Stimulated activated CD8-positive, alpha-beta memory T cell treated with anti-CD3 and anti-CD28 coated beads, Interleukin-2, amount 100 ng/mL, for 1 hour (primary cell): ENCODE data around the gene ZNF385C.

ENCODE experiments used
- DNase-seq, 2 donors: peaks; one replicate each; pipeline ENCODE4 v3.0.0-alpha.2; 2020; ENCODE audit warnings: low read depth in 2 of 2

ZNF385C gene

GRCh38 chr17:42077755-42078154 lies 20.5 kb downstream of the ZNF385C start:
- no peak for DNase-seq

- DNase-seq = no peak
Observed at GRCh38 chr17:42076797-42077559, 21.3 kb downstream of the ZNF385C start.

GRCh38 chr17:42075789-42076188 lies 22.5 kb downstream of the ZNF385C start:
- no peak for DNase-seq

GRCh38 chr17:42072323-42073187 lies 25.7 kb downstream of the ZNF385C start:
- DNase-seq = no peak

- DNase-seq = no peak
Observed at GRCh38 chr17:42071810-42072209, 26.5 kb downstream of the ZNF385C start.

GRCh38 chr17:42068979-42069378 lies 29.3 kb downstream of the ZNF385C start:
- DNase-seq = no peak

GRCh38 chr17:42067371-42068091 lies 30.7 kb downstream of the ZNF385C start:
- DNase-seq = peak in 1 of 2 donors; percentile 40

GRCh38 chr17:42065201-42065600 lies 33.1 kb downstream of the ZNF385C start:
- no peak for DNase-seq

- DNase-seq = no peak
Observed at GRCh38 chr17:42062681-42063080, 35.6 kb downstream of the ZNF385C start.

- no peak for DNase-seq
Observed at GRCh38 chr17:42061646-42062487, 36.4 kb downstream of the ZNF385C start.

- no peak for DNase-seq
Observed at GRCh38 chr17:42060231-42060630, 38.0 kb downstream of the ZNF385C start.

GRCh38 chr17:42059815-42060214 lies 38.5 kb downstream of the ZNF385C start:
- DNase-seq = no peak

- no peak for DNase-seq
Observed at GRCh38 chr17:42058063-42058462, 40.2 kb downstream of the ZNF385C start.

GRCh38 chr17:42056635-42057034 lies 41.6 kb downstream of the ZNF385C start:
- no peak for DNase-seq

- DNase-seq = no peak
Observed at GRCh38 chr17:42055496-42055895, 42.8 kb downstream of the ZNF385C start.

GRCh38 chr17:42055027-42055426 lies 43.2 kb downstream of the ZNF385C start:
- DNase-seq = no peak

GRCh38 chr17:42053731-42054500 lies 44.4 kb downstream of the ZNF385C start:
- DNase-seq = no peak

- DNase-seq = no peak
Observed at GRCh38 chr17:42052346-42052877, 45.9 kb downstream of the ZNF385C start.

- DNase-seq = no peak
Observed at GRCh38 chr17:42051645-42052044, 46.6 kb downstream of the ZNF385C start.

GRCh38 chr17:42051013-42051400 lies 47.3 kb downstream of the ZNF385C start:
- DNase-seq = no peak
